MM.1S (cell line): ENCODE results near the gene SNRPD3.

Experiments used
- CTCF ChIP-seq: fragments of 300-600 bp; sonication (generic); IDR thresholded peaks from 2 replicates; pipeline ENCODE4 v1.5.1; 2016; ENCODE audit warnings: antibody characterized with exemption, low read length, mixed read lengths
- EZH2 ChIP-seq: fragments of 300-600 bp; sonication (generic); optimal IDR thresholded peaks from 2 replicates; pipeline ENCODE3; 2017; ENCODE audit warnings: low read depth, mild to moderate bottlenecking, antibody characterized with exemption, low read length, mixed read lengths

GRCh38 chr22:24588757-24589481, 33.1 kb downstream of the SNRPD3 start:
- no peak for TF ChIP-seq CTCF
- TF ChIP-seq EZH2 = no peak
